Keratinocyte (primary cell): ENCODE measurements around the gene SLFNL1. TPM values are rescaled to one million over a fixed set of nuclear protein-coding genes. Genes with fewer than 3 reads are reported as not detected.
A peak's percentile ranks its signal among the peaks of the same experiment; 100 is the strongest.

Experiments used
- DNase-seq: peaks from one replicate; pipeline ENCODE4 v3.0.0-alpha.2; 2011; ENCODE audit warnings: low read depth, missing footprints, low spot score
- FAIRE-seq: peaks from 2 replicates; lab custom pipeline; 2011; peaks lifted over from hg19 to GRCh38; lab: Jason Lieb, UNC
- H2AFZ ChIP-seq: 2 replicates; pipeline ENCODE4 v1.6.0; 2012; ENCODE audit warnings: low read length, control low read depth, inconsistent platforms; ENCODE audit not compliant: control insufficient read depth
- H3K27ac ChIP-seq: 2 replicates; pipeline ENCODE4 v1.5.1; 2011; ENCODE audit warnings: low read length; ENCODE audit not compliant: control insufficient read depth, insufficient read depth
- H3K27me3 ChIP-seq: 3 replicates; pipeline ENCODE4 v1.6.0; 2011; ENCODE audit warnings: low read length; ENCODE audit not compliant: control insufficient read depth, insufficient read depth; ENCODE audit errors: extremely low read depth
- H3K36me3 ChIP-seq, 2 experiments: 2 replicates in 1 of 2; 3 replicates in 1 of 2; pipeline ENCODE4 v1.5.1; 2011; ENCODE audit warnings: low read length in 2 of 2, mild to moderate bottlenecking in 1 of 2; ENCODE audit not compliant: control insufficient read depth in 2 of 2, insufficient read depth in 2 of 2; ENCODE audit errors: extremely low read depth in 1 of 2
- H3K4me1 ChIP-seq: 3 replicates; pipeline ENCODE4 v1.5.1; 2011; ENCODE audit warnings: low read length; ENCODE audit not compliant: control insufficient read depth, insufficient read depth; ENCODE audit errors: extremely low read depth
- H3K4me2 ChIP-seq: 3 replicates; pipeline ENCODE4 v1.6.0; 2011; ENCODE audit warnings: low read depth, low read length; ENCODE audit not compliant: control insufficient read depth, insufficient read depth; ENCODE audit errors: extremely low read depth
- H3K4me3 ChIP-seq, 3 experiments: fragments of 200-600 bp in 1 of 3; sonication (generic) in 1 of 3; 2 replicates in 2 of 3; 3 replicates in 1 of 3; pipeline ENCODE4 v1.5.1; 2011 to 2016; ENCODE audit warnings: low read length in 3 of 3, mild to moderate bottlenecking in 3 of 3, control low read depth in 2 of 3, inconsistent platforms in 1 of 3, low read depth in 1 of 3, mixed read lengths in 1 of 3, mixed run types in 1 of 3, moderate library complexity in 1 of 3; ENCODE audit not compliant: control insufficient read depth in 2 of 3, insufficient read depth in 2 of 3; ENCODE audit errors: extremely low read depth in 1 of 3
- H3K79me2 ChIP-seq: 2 replicates; pipeline ENCODE4 v1.6.0; 2012; ENCODE audit warnings: low read length; ENCODE audit not compliant: control insufficient read depth, insufficient read depth
- H3K9ac ChIP-seq: 3 replicates; pipeline ENCODE4 v1.6.0; 2011; ENCODE audit warnings: low read length; ENCODE audit not compliant: control insufficient read depth, insufficient read depth; ENCODE audit errors: extremely low read depth
- H3K9me1 ChIP-seq: 3 replicates; pipeline ENCODE4 v1.6.0; 2011; ENCODE audit warnings: low read length; ENCODE audit not compliant: control insufficient read depth, insufficient read depth; ENCODE audit errors: extremely low read depth
- H3K9me3 ChIP-seq: 2 replicates; pipeline ENCODE4 v1.5.1; 2012; ENCODE audit warnings: low read depth, low read length; ENCODE audit not compliant: control insufficient read depth
- H4K20me1 ChIP-seq: 3 replicates; pipeline ENCODE4 v1.6.0; 2011; ENCODE audit warnings: low read length; ENCODE audit not compliant: control insufficient read depth, insufficient read depth; ENCODE audit errors: extremely low read depth
- EZH2 ChIP-seq: IDR thresholded peaks from one replicate; pipeline ENCODE4 v1.6.1; 2012; ENCODE audit warnings: inconsistent platforms, mild to moderate bottlenecking, low read length, moderate library complexity
- dilution Hi-C: fragments of 300-500 bp; cut with MboI; formaldehyde crosslinking; loops from one replicate; pipeline ENCODE4 v1.7.0; 2020; ENCODE audit warnings: low sequenced_read_pairs; ENCODE audit not compliant: extremely low pct_ligation_motif_present
- polyA plus RNA-seq, 5 experiments: library from polyadenylated mRNA; depleted of rRNA in 3 of 5; stranded (reverse) in 3 of 5; stranded (forward) in 1 of 5; unstranded in 1 of 5; fragments of >200 nt; gene quantifications; 1 replicate in 1 of 5; 2 replicates in 3 of 5; 3 replicates in 1 of 5; pipeline versions ENCODE4 v1.2.1 to v1.2.3, GENCODE V29; 2011 to 2012; ENCODE audit warnings: missing spikeins in 2 of 5, low read depth in 1 of 5, low replicate concordance in 1 of 5
- TF ChIP-seq, protein P1 (sequence below), 3 experiments: IDR thresholded peaks in 1 of 3; conservative IDR thresholded peaks in 1 of 3; optimal IDR thresholded peaks in 1 of 3; 2 replicates in 2 of 3; 3 replicates in 1 of 3; pipeline versions ENCODE3 to v1.5.1; 2011; ENCODE audit warnings: low read length in 3 of 3, mild to moderate bottlenecking in 3 of 3, moderate library complexity in 2 of 3, control low read depth in 1 of 3, inconsistent platforms in 1 of 3; ENCODE audit not compliant: insufficient read depth in 2 of 3; ENCODE audit errors: extremely low read depth in 1 of 3

The SLFNL1 gene
- polyA plus RNA-seq, 1 donor (not counting 4 experiments of a cell fraction or from before 2014, with no cell fraction given), result not detected

DNA sequence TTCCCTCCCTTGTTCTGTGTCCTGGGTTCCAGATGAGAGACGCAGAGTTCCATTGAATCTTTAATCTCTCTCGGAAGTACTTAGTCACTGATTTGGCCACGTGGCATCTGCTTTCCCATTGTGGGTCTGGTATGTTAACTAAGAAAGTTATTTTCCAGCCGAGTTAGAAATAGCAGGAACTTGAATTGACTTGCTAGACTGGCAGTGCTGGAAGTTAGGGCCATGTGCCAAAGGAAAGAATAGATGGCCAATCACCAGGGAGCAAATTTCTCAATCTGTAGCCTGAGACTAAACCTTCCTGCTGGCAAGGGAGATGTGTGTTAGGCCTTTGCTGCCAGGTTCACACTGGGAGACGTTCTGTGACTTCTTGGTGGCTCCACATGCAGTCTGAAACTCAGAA, 24.2 kb upstream of the SLFNL1 start:
- DNase-seq, result peak; percentile 72
- FAIRE-seq, result peak; percentile 98
- H4K20me1 ChIP-seq, result no peaks in the 10 kb centered on the region
- no peaks in the 10 kb centered on the region for H3K79me2 ChIP-seq
- peaks cover 33% of the 10 kb centered on the region for H3K4me1 ChIP-seq
- H3K36me3 ChIP-seq, result peaks cover 1 to 8% of the 10 kb centered on the region in 2 experiments
- TF ChIP-seq, protein P1, sequence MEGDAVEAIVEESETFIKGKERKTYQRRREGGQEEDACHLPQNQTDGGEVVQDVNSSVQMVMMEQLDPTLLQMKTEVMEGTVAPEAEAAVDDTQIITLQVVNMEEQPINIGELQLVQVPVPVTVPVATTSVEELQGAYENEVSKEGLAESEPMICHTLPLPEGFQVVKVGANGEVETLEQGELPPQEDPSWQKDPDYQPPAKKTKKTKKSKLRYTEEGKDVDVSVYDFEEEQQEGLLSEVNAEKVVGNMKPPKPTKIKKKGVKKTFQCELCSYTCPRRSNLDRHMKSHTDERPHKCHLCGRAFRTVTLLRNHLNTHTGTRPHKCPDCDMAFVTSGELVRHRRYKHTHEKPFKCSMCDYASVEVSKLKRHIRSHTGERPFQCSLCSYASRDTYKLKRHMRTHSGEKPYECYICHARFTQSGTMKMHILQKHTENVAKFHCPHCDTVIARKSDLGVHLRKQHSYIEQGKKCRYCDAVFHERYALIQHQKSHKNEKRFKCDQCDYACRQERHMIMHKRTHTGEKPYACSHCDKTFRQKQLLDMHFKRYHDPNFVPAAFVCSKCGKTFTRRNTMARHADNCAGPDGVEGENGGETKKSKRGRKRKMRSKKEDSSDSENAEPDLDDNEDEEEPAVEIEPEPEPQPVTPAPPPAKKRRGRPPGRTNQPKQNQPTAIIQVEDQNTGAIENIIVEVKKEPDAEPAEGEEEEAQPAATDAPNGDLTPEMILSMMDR (optimal IDR thresholded peaks at IDR 0.05 in 1 of 3, IDR thresholded peaks at IDR 0.05 in 1 of 3, conservative IDR thresholded peaks at IDR 0.05 in 1 of 3; ENCODE audit: extremely low read depth in 1 of 3, insufficient read depth in 2 of 3, low read length in 3 of 3), result no peak
- no peak for TF ChIP-seq EZH2
- peak overlapping the region; percentile 50 for H3K4me2 ChIP-seq
- H2AFZ ChIP-seq, result no peak overlapping the region
- peak overlapping the region in 2 of 3 experiments; percentile 18 to 39 for H3K4me3 ChIP-seq
- dilution Hi-C loops, result no loop called here
- peak overlapping the region; percentile 4 for H3K9ac ChIP-seq
- no peaks in the 10 kb centered on the region for H3K27me3 ChIP-seq
- H3K9me1 ChIP-seq, result no peaks in the 10 kb centered on the region
- H3K9me3 ChIP-seq, result no peaks in the 10 kb centered on the region
- H3K27ac ChIP-seq, result peak overlapping the region; percentile 50

DNA sequence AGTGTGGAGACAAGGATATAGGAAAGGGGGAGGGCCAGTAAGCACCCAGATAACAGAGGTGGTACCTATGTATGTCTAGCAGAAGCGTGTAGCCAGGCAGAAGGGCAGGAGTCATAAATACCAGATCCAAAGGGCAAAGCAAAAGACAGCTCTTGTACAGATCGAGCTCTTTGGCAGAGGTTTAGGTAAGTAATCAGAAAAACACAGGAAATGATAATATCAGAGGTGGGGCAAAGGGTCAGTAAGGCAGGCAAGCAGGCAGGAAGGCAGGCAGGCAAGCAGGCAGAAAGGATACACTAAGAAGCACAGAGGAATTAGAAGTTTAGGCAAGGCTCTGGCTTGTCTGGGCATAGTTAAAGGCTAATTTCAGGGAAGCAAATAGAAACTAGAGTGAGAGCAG, 22.7 kb upstream of the SLFNL1 start:
- H3K4me3 ChIP-seq, result peak overlapping the region; percentile 18 to 51 (median 39)

More for the DNA sequence above, 22.7 kb upstream of the SLFNL1 start:
- peaks cover 1 to 12% of the 10 kb centered on the region in 2 experiments for H3K36me3 ChIP-seq
- H2AFZ ChIP-seq, result no peak overlapping the region
- TF ChIP-seq, protein P1 (optimal IDR thresholded peaks at IDR 0.05 in 1 of 3, IDR thresholded peaks at IDR 0.05 in 1 of 3, conservative IDR thresholded peaks at IDR 0.05 in 1 of 3; ENCODE audit: extremely low read depth in 1 of 3, insufficient read depth in 2 of 3, low read length in 3 of 3), result no peak
- no peak for TF ChIP-seq EZH2
- H3K9ac ChIP-seq, result peak overlapping the region; percentile 29
- peaks cover 33% of the 10 kb centered on the region for H3K4me1 ChIP-seq
- peak overlapping the region; percentile 50 for H3K27ac ChIP-seq
- no peaks in the 10 kb centered on the region for H3K9me1 ChIP-seq
- FAIRE-seq (peak; percentile 26), DNase-seq (no peak)
- H3K79me2 ChIP-seq, result no peaks in the 10 kb centered on the region
- no peaks in the 10 kb centered on the region for H4K20me1 ChIP-seq
- H3K27me3 ChIP-seq, result no peaks in the 10 kb centered on the region
- dilution Hi-C loops, result no loop called here
- H3K4me2 ChIP-seq, result peak overlapping the region; percentile 50
- H3K9me3 ChIP-seq, result no peaks in the 10 kb centered on the region
